Measurements from ENCODE around the gene ZNF444.
"Not testable (repeated sequence)": the region's sequence is repeated elsewhere in the genome, so short reads cannot be mapped to it uniquely, and the experiment has no call there.

ZNF444 gene

GRCh38 chr19:56191115-56191514 lies 50.0 kb downstream of the ZNF444 start:
- DNase-seq: no peak

- DNase-seq: no peak
Observed at GRCh38 chr19:56191711-56192110, 50.6 kb downstream of the ZNF444 start.

GRCh38 chr19:56193981-56194640 lies 53.0 kb downstream of the ZNF444 start:
- DNase-seq: no peak

GRCh38 chr19:56197646-56198045 lies 56.6 kb downstream of the ZNF444 start, which contains the start of gene ZSCAN5B:
Gene ZSCAN5B, minus strand, starts transcription at chr19:56197783. Its CDS starts 4,731 bp downstream, at chr19:56193052.
- DNase-seq: not testable (repeated sequence)

- no peak for DNase-seq
Observed at GRCh38 chr19:56199687-56200086, 58.6 kb downstream of the ZNF444 start.

- no peak for DNase-seq
Observed at GRCh38 chr19:56201973-56202372, 60.9 kb downstream of the ZNF444 start, which contains the start of gene ZSCAN5C. Gene ZSCAN5C, plus strand, starts transcription at chr19:56202273. Its CDS starts 3,641 bp downstream, at chr19:56205914.

- not testable (repeated sequence) for DNase-seq
Observed at GRCh38 chr19:56207581-56207980, 66.5 kb downstream of the ZNF444 start.

GRCh38 chr19:56209091-56209490 lies 68.0 kb downstream of the ZNF444 start:
- DNase-seq: no peak

- not testable (repeated sequence) for DNase-seq
Observed at GRCh38 chr19:56210036-56210435, 68.9 kb downstream of the ZNF444 start.
